K562 (cell line): Measurements from ENCODE around the gene MPC2. TPM values are rescaled to one million over a fixed set of nuclear protein-coding genes. Genes with fewer than 3 reads are reported as not detected.

ENCODE experiments used
- ATF4 ChIP-seq: fragments of 450-650 bp; formaldehyde crosslinking; IDR thresholded peaks from 2 replicates; pipeline ENCODE4 v1.4.0; 2022; ENCODE audit warnings: mild to moderate bottlenecking, moderate library complexity
- GTF2A2 ChIP-seq: IDR thresholded peaks from 2 replicates; pipeline ENCODE4 v1.6.1; 2016; ENCODE audit warnings: mild to moderate bottlenecking, missing genetic modification characterization, missing compliant biosample characterization
- HDAC1 ChIP-seq, 2 experiments: fragments of 450-650 bp; IDR thresholded peaks; 2 replicates each; pipeline ENCODE4 v1.6.1; 2016 to 2017; ENCODE audit warnings: inconsistent platforms in 1 of 2, mild to moderate bottlenecking in 1 of 2, moderate library complexity in 1 of 2
- HDAC2 ChIP-seq: fragments of 450-650 bp; IDR thresholded peaks from 2 replicates; pipeline ENCODE4 v1.6.1; 2016; ENCODE audit warnings: mild to moderate bottlenecking
- HDAC6 ChIP-seq: IDR thresholded peaks from 2 replicates; pipeline ENCODE4 v1.6.1; 2012; ENCODE audit warnings: low read depth, mild to moderate bottlenecking, control low read depth, inconsistent platforms, low read length, moderate library complexity
- HDGF ChIP-seq: fragments of 450-650 bp; IDR thresholded peaks from 2 replicates; pipeline ENCODE4 v1.6.1; 2016
- JUND ChIP-seq, 2 experiments: IDR thresholded peaks; 2 replicates in 1 of 2; 3 replicates in 1 of 2; pipeline ENCODE4 v1.6.1; 2011; ENCODE audit warnings: borderline replicate concordance in 2 of 2, low read depth in 2 of 2, low read length in 2 of 2, improper control_type of control experiment in 1 of 2, missing biosample characterization in 1 of 2, missing genetic modification characterization in 1 of 2, missing genetic modification reagents in 1 of 2
- LCOR ChIP-seq: sonication (generic); formaldehyde crosslinking; IDR thresholded peaks from 2 replicates; pipeline ENCODE4 v1.8.0; 2022; ENCODE audit warnings: mild to moderate bottlenecking, missing genetic modification reagents
- MNT ChIP-seq, 2 experiments: fragments of 450-650 bp; conservative IDR thresholded peaks; 2 replicates each; pipeline ENCODE4 v1.6.1; 2017; ENCODE audit warnings: mild to moderate bottlenecking in 2 of 2, moderate library complexity in 2 of 2
- NFIX ChIP-seq: fragments of 250-450 bp; sonication (Bioruptor Pico); IDR thresholded peaks from 2 replicates; pipeline ENCODE4 v1.4.0; 2020; ENCODE audit warnings: low read depth, mild to moderate bottlenecking, moderate library complexity
- NFYB ChIP-seq: IDR thresholded peaks from 2 replicates; pipeline ENCODE4 v1.6.1; 2011; ENCODE audit warnings: mild to moderate bottlenecking, moderate library complexity; ENCODE audit not compliant: insufficient read length; ENCODE audit errors: extremely low read depth
- POLR3A ChIP-seq: IDR thresholded peaks from 2 replicates; pipeline ENCODE4 v1.6.1; 2011; ENCODE audit warnings: borderline replicate concordance, mild to moderate bottlenecking, moderate library complexity; ENCODE audit not compliant: insufficient read length, insufficient read depth; ENCODE audit errors: extremely low read depth
- RBFOX2 ChIP-seq: fragments of 200-400 bp; formaldehyde crosslinking; IDR thresholded peaks from 2 replicates; pipeline ENCODE4 v1.6.1; 2017; ENCODE audit warnings: low read depth, mild to moderate bottlenecking, low read length, moderate library complexity
- RBM15 ChIP-seq: fragments of 200-400 bp; formaldehyde crosslinking; IDR thresholded peaks from 2 replicates; pipeline ENCODE4 v1.6.1; 2018; ENCODE audit warnings: mild to moderate bottlenecking, low read length, moderate library complexity; ENCODE audit not compliant: insufficient read depth
- RBM39 ChIP-seq: fragments of 200-400 bp; formaldehyde crosslinking; optimal IDR thresholded peaks from 2 replicates; pipeline ENCODE3; 2018; ENCODE audit warnings: low read depth, low read length
- RCOR1 ChIP-seq, 2 experiments: IDR thresholded peaks; 2 replicates each; pipeline ENCODE4 v1.6.1; 2012; ENCODE audit warnings: low read depth in 2 of 2, low read length in 2 of 2, borderline replicate concordance in 1 of 2, improper control_type of control experiment in 1 of 2
- SIRT6 ChIP-seq: IDR thresholded peaks from one replicate; pipeline ENCODE4 v1.6.1; 2012; ENCODE audit warnings: low read depth, mild to moderate bottlenecking, control low read depth, inconsistent platforms, low read length, moderate library complexity
- TRIM28 ChIP-seq: fragments of 450-650 bp; IDR thresholded peaks from 2 replicates; pipeline ENCODE4 v1.6.1; 2017
- ZBTB1 ChIP-seq: sonication (generic); formaldehyde crosslinking; IDR thresholded peaks from 2 replicates; pipeline ENCODE4 v1.8.1; 2023; ENCODE audit warnings: missing genetic modification reagents, low read depth, mild to moderate bottlenecking, borderline replicate concordance
- ZC3H4 ChIP-seq: sonication (generic); formaldehyde crosslinking; IDR thresholded peaks from 2 replicates; pipeline ENCODE4 v1.9.0; 2021; ENCODE audit warnings: missing genetic modification reagents, borderline replicate concordance
- ZEB2 ChIP-seq: fragments of 450-650 bp; IDR thresholded peaks from 2 replicates; pipeline ENCODE4 v1.6.1; 2016
- ZNF232 ChIP-seq: sonication (generic); formaldehyde crosslinking; IDR thresholded peaks from 2 replicates; pipeline ENCODE4 v1.8.0; 2022; ENCODE audit warnings: mild to moderate bottlenecking, missing genetic modification reagents
- ZNF316 ChIP-seq: fragments of 450-650 bp; IDR thresholded peaks from 2 replicates; pipeline ENCODE4 v1.6.1; 2016
- ZNF324 ChIP-seq: fragments of 250-450 bp; sonication (Bioruptor Pico); IDR thresholded peaks from 2 replicates; pipeline ENCODE4 v1.4.0; 2020; ENCODE audit warnings: mild to moderate bottlenecking
- ZNF551 ChIP-seq: fragments of 250-450 bp; sonication (Bioruptor Pico); IDR thresholded peaks from 2 replicates; pipeline ENCODE4 v1.5.0; 2021; ENCODE audit warnings: mild to moderate bottlenecking, moderate library complexity
- polyA plus RNA-seq, 8 experiments: library from polyadenylated mRNA; depleted of rRNA in 4 of 8; stranded (reverse) in 5 of 8; unstranded in 3 of 8; fragments of >200 nt; fragmentation: Nextera tagmentation in 2 of 8; fragmentation: Illumina TruSeq in 1 of 8; extraction: Ambion mirVana in 2 of 8; extraction: Trizol in 1 of 8; gene quantifications; 2 replicates each; pipeline versions ENCODE4 v1.2.1 to v1.2.3, GENCODE V29; 2011 to 2014; ENCODE audit warnings: inconsistent platforms in 1 of 8, missing spikeins in 1 of 8
- total RNA-seq, 7 experiments: library from RNA; depleted of rRNA in 6 of 7; stranded (reverse); fragments of >200 nt in 6 of 7; fragmentation: Illumina TruSeq in 2 of 7; extraction: Trizol in 2 of 7; gene quantifications; 2 replicates each; pipeline versions ENCODE4 v1.2.1 to v1.2.3, GENCODE V29; 2011 to 2021; ENCODE audit warnings: low replicate concordance in 1 of 7
- TF ChIP-seq, protein P1 (sequence below): fragments of 450-650 bp; formaldehyde crosslinking; IDR thresholded peaks from 2 replicates; pipeline ENCODE4 v1.4.0; 2022; ENCODE audit warnings: missing genetic modification characterization

Gene MPC2
- total and polyA plus RNA-seq, 9 of the 15 experiments (the other 6 are each of a cell fraction or from before 2014, with no cell fraction given) = 70.7 to 179 (median 144) TPM

DNA sequence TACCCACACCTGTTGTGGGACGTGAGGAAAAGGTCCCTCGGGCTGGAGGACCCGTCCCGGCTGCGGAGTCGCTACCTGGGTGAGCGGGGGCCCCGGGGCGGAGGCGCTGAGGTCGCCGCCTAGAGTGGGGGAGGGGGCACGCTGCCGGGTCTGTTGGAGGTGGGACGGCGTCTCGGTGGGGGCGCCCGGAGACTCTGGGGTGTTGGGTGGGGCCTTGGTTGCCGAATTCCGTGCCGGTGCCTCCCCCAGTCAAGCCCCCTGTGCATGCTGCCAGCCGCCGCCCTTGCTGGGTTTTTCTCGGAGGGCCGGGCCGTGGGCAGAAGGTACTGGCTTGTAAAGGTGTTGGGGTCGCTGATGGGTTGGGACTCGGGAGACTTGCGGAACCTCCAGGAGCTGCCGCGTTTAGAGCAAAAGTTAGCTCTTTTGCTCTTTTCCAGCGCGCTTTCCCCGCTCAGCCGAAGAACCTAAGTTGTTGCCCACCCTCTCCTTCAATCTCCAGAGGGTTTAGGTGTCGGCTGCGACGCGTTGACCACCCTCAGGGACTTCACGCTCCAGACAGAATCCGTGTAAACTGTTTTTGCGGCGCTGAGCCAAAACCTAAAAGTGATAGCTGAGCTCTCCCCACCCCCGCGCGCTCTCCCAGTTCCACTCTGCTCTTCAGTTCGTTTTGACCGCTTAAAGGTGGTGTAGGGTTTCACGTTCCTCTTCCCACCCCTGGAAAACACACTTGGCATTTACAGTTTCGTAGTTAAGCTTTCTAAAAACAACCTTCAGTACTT is at the start of gene MPC2 (continued):
- peak; percentile 40; the same call in 1 of the 2 replicates for TF ChIP-seq HDAC2
- TF ChIP-seq NFYB = no peak
- peak in 1 of 2 experiments; percentile 61; a peak in 3 of 4 replicates for TF ChIP-seq HDAC1 (IDR thresholded peaks at IDR 0.05)
- TF ChIP-seq GTF2A2 = no peak
- 0 out of 2 replicates have a peak, but pooled peaks have one; percentile 49 for TF ChIP-seq LCOR
- TF ChIP-seq ZEB2 = 0 out of 2 replicates have a peak, but pooled peaks have one; percentile 44
- no peak for TF ChIP-seq POLR3A
- TF ChIP-seq SIRT6 = no peak
- TF ChIP-seq RBM15 = no peak
- TF ChIP-seq MNT (conservative IDR thresholded peaks at IDR 0.05) = peak in 1 of 2 experiments; percentile 15; a peak in 2 of 4 replicates
- peak in 1 of 2 experiments; percentile 53; a peak in 1 of 4 replicates for TF ChIP-seq RCOR1 (IDR thresholded peaks at IDR 0.05; ENCODE audit: borderline replicate concordance in 1 of 2, low read depth in 2 of 2, low read length in 2 of 2)
- TF ChIP-seq, protein P1, sequence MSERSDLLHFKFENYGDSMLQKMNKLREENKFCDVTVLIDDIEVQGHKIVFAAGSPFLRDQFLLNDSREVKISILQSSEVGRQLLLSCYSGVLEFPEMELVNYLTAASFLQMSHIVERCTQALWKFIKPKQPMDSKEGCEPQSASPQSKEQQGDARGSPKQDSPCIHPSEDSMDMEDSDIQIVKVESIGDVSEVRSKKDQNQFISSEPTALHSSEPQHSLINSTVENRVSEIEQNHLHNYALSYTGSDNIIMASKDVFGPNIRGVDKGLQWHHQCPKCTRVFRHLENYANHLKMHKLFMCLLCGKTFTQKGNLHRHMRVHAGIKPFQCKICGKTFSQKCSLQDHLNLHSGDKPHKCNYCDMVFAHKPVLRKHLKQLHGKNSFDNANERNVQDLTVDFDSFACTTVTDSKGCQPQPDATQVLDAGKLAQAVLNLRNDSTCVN (CRISPR knock-in tag) = no peak
- no peak for TF ChIP-seq HDAC6
- no peak for TF ChIP-seq ZNF316
- peak; percentile 88 for TF ChIP-seq RBFOX2
- TF ChIP-seq ZNF551 (CRISPR knock-in tag) = no peak
- TF ChIP-seq NFIX = no peak
- TF ChIP-seq ZC3H4 (CRISPR knock-in tag) = peak; percentile 78; the same call in 1 of the 2 replicates
- no peak for TF ChIP-seq JUND (IDR thresholded peaks at IDR 0.05; ENCODE audit: borderline replicate concordance, low read depth, low read length)
- no peak; the same call in 2 of the 3 replicates for TF ChIP-seq JUND (tag; IDR thresholded peaks at IDR 0.05; ENCODE audit: borderline replicate concordance, low read depth, low read length)
- peak; percentile 49 for TF ChIP-seq RBM39
- TF ChIP-seq ZNF232 (CRISPR knock-in tag) = no peak
- TF ChIP-seq TRIM28 = no peak
- no peak for TF ChIP-seq ZNF324 (CRISPR knock-in tag)
- no peak for TF ChIP-seq HDGF
- no peak; the same call in 1 of the 2 replicates for TF ChIP-seq ZBTB1 (CRISPR knock-in tag)
- no peak for TF ChIP-seq ATF4 (CRISPR knock-in tag)
